Nephron progenitor cell (in vitro differentiated cells): Measurements from ENCODE around the gene ASIP.
A peak's percentile ranks its signal among the peaks of the same experiment; 100 is the strongest.

Source experiments
- DNase-seq: peaks from one replicate; pipeline ENCODE4 v3.0.0; 2021
- H3K27ac Mint-ChIP-seq: 2 replicates; pipeline ENCODE4 v1.8.0; 2021; ENCODE audit warnings: mild to moderate bottlenecking, moderate library complexity, mixed read lengths
- H3K27me3 Mint-ChIP-seq: 2 replicates; pipeline ENCODE4 v1.8.0; 2021; ENCODE audit warnings: mild to moderate bottlenecking, low read depth, mixed read lengths; ENCODE audit not compliant: poor library complexity
- H3K36me3 Mint-ChIP-seq: 2 replicates; pipeline ENCODE4 v1.8.0; 2021; ENCODE audit warnings: low read depth, mixed read lengths
- H3K4me1 Mint-ChIP-seq: 2 replicates; pipeline ENCODE4 v1.8.0; 2021; ENCODE audit warnings: mixed read lengths
- H3K4me3 Mint-ChIP-seq: 2 replicates; pipeline ENCODE4 v1.8.0; 2021; ENCODE audit warnings: mild to moderate bottlenecking, moderate library complexity, mixed read lengths
- H3K9me3 Mint-ChIP-seq: 2 replicates; pipeline ENCODE4 v1.8.0; 2021; ENCODE audit warnings: mild to moderate bottlenecking, moderate library complexity, mixed read lengths
- TF ChIP-seq, protein P1 (sequence below): fragments of 200-600 bp; sonication (generic); IDR thresholded peaks from 2 replicates; pipeline ENCODE4 v1.5.0; 2021; ENCODE audit warnings: antibody characterized with exemption

Gene ASIP

GRCh38 chr20:34302723-34303533 lies 61.7 kb downstream of the ASIP start, which contains the start of gene AHCY:
TSS of gene AHCY (minus strand) at chr20:34303355. CDS start at chr20:34303270, 85 bp downstream.
- DNase-seq: peak; percentile 96
- Mint-ChIP-seq H3K27me3 (peaks cover 7% of the 10 kb centered on the region), H3K4me1 (peaks cover 20% of the 10 kb centered on the region), H3K4me3 (peak within 1 kb of the TSS; percentile 88), H3K27ac (peak within 1 kb of the TSS; percentile 92), H3K36me3 (peaks cover 7% of the 10 kb centered on the region), H3K9me3 (no peaks in the 10 kb centered on the region)
- TF ChIP-seq, protein P1, sequence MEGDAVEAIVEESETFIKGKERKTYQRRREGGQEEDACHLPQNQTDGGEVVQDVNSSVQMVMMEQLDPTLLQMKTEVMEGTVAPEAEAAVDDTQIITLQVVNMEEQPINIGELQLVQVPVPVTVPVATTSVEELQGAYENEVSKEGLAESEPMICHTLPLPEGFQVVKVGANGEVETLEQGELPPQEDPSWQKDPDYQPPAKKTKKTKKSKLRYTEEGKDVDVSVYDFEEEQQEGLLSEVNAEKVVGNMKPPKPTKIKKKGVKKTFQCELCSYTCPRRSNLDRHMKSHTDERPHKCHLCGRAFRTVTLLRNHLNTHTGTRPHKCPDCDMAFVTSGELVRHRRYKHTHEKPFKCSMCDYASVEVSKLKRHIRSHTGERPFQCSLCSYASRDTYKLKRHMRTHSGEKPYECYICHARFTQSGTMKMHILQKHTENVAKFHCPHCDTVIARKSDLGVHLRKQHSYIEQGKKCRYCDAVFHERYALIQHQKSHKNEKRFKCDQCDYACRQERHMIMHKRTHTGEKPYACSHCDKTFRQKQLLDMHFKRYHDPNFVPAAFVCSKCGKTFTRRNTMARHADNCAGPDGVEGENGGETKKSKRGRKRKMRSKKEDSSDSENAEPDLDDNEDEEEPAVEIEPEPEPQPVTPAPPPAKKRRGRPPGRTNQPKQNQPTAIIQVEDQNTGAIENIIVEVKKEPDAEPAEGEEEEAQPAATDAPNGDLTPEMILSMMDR: no peak

- TF ChIP-seq, protein P1: no peak
- H3K9me3 Mint-ChIP-seq: no peaks in the 10 kb centered on the region
- peaks cover 20% of the 10 kb centered on the region for H3K4me1 Mint-ChIP-seq
- peaks cover 31% of the 10 kb centered on the region for H3K27me3 Mint-ChIP-seq
- DNase-seq: no peak
- no peak overlapping the region for H3K4me3 Mint-ChIP-seq
- no peak overlapping the region for H3K27ac Mint-ChIP-seq
- H3K36me3 Mint-ChIP-seq: peaks cover 7% of the 10 kb centered on the region
These were observed 64.4 kb downstream of the ASIP start for GRCh38 chr20:34305333-34306230.

GRCh38 chr20:34309691-34310090 lies 68.5 kb downstream of the ASIP start:
- Mint-ChIP-seq H3K4me3 (no peak overlapping the region), H3K9me3 (no peaks in the 10 kb centered on the region), H3K27me3 (peaks cover 53% of the 10 kb centered on the region), H3K4me1 (peaks cover 14% of the 10 kb centered on the region), H3K27ac (no peak overlapping the region), H3K36me3 (no peaks in the 10 kb centered on the region)
- DNase-seq: no peak
- TF ChIP-seq, protein P1: no peak

- Mint-ChIP-seq H3K36me3 (no peaks in the 10 kb centered on the region), H3K27me3 (peaks cover 57% of the 10 kb centered on the region), H3K27ac (no peak overlapping the region), H3K9me3 (no peaks in the 10 kb centered on the region), H3K4me3 (peak overlapping the region; percentile 57), H3K4me1 (peaks cover 8% of the 10 kb centered on the region)
- TF ChIP-seq, protein P1: no peak
- DNase-seq: no peak
These were observed 69.4 kb downstream of the ASIP start for GRCh38 chr20:34310481-34311117.

GRCh38 chr20:34311118-34312023 lies 70.1 kb downstream of the ASIP start:
- peak overlapping the region; percentile 57 for H3K4me3 Mint-ChIP-seq
- TF ChIP-seq, protein P1: no peak
- peak; percentile 43 for DNase-seq
- peaks cover 57% of the 10 kb centered on the region for H3K27me3 Mint-ChIP-seq
- H3K4me1 Mint-ChIP-seq: peaks cover 5% of the 10 kb centered on the region
- no peaks in the 10 kb centered on the region for H3K36me3 Mint-ChIP-seq
- H3K9me3 Mint-ChIP-seq: no peaks in the 10 kb centered on the region
- no peak overlapping the region for H3K27ac Mint-ChIP-seq
